HG02610 (cell line): ENCODE results near the gene PAFAH2.

Experiments
- ATAC-seq: cut with Tn5 transposase; IDR thresholded peaks from one replicate; pipeline ENCODE4 v1.9.1; 2021; ENCODE audit warnings: mild to moderate bottlenecking, moderate library complexity; ENCODE audit not compliant: unreplicated experiment

The PAFAH2 gene

DNA sequence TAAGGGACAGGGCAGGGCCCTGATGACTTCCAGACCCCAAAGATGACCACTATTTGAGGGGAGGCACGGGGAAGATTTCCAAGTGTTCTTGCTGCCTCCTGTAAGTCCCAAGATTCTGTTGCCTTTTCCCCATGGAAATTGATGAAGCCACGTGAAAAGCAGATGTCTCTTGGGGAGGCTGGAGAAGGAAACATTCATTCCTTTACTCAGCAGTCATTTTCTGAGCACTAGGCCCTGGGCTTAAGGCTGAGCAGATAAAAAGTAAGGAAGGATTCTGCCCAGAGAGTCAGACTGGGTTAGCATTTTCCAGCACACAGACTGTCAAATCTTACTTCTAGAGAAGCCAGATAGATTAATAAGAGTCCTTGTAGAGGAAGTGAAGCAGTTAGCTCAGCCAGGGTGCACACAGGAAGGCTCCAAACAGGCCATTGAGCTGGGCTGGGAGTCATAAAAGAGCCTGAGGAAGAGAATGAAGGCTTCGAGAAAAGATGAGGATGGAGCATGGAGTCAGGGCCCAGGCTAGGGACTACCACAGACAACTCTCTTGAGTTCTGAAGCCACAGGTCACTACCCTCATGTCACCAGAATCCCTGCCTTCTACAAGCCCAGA is 33.9 kb upstream of the PAFAH2 start:
- ATAC-seq, result no peak

DNA sequence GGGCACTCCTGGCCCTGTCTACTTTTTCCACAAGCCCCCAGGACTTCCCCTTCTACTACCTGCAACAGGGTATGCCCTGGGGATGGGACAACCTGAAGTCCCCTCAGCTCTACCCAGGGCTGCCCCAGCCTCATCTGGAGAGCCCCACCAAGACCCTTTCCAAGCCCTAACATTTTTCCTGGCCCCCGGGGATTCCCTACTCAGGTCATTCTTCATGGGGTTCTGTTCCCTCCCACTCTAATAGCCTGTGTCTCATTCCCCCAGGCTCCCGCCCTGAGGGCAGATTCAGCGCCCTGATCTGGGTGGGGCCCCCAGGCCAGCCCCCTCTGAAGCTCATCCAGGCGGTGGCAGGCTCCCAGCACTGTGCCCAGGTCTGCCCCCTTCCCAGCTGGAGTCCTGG is 33.3 kb upstream of the PAFAH2 start:
- ATAC-seq, result no peak

DNA sequence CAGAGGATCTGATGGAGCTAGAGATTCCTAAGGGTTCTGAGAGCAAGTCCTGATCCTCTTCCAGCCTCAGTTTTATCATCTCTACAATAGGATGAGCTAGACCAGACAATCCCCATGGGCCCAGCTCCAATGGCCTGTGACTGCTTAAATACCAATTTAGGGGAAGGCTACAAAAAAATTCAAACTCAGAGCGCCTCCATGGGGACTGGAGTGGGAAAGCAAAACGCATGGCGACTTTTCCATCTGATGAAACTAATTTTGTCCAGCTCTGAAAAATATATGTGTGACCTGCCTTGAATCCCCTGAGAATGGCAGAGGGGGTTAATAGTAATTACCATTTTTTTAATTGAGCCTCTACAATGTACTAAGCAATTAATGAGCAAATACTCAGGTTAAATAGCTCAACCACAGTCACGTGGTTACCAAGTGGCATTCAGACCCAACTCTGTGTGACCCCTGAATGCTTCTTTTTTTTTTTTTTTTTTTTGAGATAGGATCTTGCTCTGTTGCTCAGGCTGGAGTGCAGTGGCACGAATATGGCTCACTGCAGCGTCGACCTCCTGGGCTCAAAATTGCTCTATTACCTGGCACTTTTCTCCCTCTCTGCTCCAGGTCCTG is 32.1 kb upstream of the PAFAH2 start:
- ATAC-seq, result no peak

DNA sequence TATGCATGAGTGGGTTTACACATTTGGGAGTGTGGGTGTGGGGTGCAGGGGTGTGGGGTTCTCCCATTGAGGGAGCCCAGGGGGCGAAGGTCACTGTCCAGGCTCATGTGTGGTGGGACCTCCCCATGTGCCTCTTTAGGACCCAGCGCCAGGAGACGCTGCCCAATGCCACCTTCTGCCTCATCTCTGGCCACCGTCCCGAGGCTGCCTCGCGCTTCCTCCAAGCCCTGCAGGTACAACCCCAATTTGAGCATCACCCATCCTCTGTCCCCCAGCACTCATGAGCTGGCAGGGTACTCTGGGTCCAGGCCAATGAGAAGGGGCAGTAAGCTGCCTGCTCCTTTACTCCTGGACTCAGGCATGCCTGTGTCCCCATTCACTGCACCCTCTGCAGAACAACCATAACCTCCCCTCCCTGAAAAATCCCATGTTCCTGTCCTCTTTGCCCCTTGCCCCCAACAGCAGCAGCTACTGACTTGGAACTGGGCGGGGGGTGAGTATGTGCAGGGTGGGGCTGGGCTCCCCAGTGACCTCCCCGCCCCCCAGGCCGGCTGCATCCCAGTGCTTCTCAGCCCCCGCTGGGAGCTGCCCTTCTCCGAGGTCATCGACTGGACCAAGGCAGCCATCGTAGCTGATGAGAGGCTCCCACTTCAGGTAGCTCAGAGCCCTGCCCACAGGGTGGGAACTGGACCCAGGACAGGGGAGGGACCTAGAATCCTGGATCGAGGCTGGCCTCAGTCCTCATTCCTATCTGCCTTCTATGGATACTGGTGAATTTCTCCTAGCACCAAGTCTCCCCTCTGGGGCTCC is 31.4 kb upstream of the PAFAH2 start:
- no peak for ATAC-seq

DNA sequence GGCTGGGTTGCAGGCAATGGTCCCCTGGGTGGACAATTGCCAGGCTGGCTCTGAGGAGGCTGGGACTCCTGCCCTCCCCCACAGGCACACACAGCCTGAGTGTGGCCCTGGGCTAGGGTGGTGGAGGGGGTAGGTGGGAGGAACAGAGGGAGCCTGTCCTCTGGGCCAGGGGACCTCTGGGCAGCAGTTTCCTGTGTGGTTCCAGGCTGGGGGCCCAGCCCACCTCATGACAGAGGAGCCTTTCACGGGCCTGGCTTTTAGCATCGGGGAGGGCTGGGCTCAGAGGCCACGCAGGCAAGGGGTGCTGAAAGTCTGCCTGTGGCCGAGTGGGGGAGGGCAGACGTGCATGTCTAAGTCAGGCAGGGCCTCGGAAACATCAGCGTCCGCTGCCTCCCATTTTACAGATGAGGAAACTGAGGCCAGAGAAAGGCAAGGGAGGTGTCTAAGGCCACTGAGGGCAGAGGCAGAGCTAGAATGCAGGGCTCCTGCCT is 30.7 kb upstream of the PAFAH2 start:
- ATAC-seq, result no peak

DNA sequence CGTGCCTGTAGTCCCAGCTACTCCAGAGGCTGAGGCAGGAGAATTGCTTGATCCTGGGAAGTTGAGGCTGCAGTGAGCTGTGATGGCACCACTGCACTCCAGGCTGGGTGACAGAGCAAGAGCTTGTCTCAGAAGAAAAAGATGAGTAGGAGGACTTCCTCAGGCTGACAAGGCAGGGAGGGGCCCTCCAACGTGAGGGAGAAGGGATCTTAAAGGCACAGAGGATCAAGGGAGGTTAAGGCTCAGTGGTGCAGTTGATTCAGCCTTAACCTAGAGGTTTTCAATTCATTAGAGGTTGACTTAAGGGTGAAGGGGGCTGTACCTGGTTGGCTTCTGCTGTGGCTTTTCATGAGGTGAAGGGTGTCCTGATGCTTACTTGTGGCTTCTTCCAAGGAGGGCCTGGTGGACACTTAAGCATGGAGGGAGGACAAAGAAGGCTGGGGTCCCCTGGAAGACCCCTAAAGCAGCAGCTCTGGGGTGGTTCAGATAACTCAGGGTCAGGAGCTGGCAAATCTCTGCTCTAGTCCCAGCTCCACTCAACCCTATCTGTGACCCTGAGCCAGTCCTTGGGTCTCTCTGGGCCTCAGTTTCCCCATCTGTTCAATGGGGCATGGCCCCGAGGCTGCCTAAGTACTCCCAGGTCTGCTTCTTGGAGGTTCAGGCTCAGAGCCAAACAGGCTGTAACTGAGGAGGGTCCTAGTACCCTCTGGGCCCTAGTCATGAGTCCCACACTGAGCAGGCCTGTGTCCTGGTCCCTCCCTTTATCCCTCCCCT is 30.0 kb upstream of the PAFAH2 start:
- no peak for ATAC-seq

DNA sequence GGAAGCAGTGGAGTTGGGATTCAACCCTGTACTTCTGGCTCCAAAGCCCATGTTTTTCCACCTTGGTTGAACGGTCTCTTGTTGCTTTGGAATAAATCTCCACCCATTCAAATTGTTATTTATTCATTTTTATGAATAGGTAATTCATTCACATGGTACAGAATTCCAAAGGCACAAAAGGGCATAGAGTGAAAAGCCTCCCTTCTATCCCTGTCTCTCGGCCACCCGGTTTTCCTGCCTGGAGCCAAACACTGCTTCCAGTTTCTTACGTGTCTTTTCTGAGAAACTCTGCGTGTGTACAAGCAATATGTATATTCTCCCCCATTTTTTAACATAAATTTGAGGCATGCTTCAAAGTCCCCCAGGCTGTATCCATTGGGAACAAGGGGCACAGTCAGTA is 27.7 kb upstream of the PAFAH2 start:
- ATAC-seq, result no peak

DNA sequence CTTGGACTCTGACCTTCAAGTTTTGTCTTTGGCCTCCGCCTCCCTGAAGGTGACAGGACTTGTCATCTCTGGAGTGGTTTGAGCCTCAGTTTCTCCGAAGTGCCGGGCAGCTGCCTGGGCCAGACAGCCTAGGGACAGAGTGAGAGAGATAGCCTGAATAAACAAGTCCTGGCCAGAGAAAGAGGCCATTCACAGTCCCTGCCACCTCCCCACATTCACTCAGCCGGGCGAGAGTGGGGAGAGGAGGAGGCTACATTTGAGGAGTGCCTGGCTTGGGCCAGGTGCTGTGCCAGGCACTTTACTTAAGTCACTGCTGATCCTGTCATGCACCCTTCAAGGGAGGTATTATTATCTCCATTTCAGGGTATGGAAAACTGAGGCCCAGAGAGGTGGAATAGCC is 27.2 kb upstream of the PAFAH2 start:
- ATAC-seq, result no peak

DNA sequence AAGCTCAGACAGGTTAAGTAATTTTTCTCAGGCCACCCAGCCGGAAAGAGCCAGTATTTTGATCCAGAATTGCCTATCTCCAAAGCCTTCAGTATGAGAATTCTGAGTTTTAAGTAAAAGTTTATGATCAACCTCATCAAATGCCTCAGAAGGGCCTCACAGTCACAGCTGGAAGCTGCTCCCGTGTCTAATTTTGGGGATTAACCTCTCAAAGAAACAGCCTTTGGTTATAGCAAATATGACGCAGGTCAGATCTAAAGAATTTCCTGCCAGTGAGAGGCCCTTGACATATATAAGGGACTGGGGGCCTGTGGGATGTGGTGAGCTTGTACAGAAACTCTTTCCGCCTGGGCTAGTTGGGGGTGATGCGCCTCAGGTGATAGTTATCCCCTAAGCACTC is 26.0 kb upstream of the PAFAH2 start:
- ATAC-seq, result no peak

DNA sequence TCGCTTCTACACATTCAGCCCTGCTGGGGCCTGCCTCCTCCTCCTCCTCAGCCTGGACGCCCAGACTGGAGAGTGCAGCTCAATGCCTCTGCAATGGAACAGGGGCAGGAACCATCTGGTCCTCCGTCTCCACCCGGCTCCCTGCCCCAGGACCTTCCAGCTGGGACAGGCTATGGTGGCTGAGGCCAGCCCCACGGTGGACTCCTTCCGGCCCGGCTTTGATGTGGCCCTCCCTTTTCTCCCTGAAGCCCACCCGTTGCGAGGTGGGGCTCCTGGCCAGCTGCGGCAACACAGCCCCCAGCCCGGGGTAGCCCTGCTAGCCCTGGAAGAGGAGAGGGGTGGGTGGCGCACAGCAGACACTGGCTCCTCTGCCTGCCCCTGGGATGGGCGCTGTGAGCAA is 25.1 kb upstream of the PAFAH2 start:
- ATAC-seq, result no peak

DNA sequence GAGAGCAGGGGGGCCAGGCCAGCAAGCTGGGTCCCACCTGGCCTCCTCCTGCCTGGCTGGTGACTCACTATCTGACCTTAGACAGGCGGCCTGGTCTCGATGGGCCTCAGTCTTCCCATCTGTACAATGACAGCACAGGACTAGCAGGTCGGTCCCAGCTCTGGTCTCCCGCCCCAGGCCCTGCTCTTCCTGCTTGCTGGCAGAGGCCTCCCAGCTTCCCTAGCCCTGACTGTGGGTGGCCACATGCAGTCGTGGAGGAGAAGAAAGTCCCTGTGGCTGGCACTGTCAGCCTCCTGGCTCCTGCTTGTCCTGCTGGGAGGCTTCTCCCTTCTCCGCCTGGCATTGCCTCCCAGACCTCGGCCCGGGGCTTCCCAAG is 24.5 kb upstream of the PAFAH2 start:
- no peak for ATAC-seq

DNA sequence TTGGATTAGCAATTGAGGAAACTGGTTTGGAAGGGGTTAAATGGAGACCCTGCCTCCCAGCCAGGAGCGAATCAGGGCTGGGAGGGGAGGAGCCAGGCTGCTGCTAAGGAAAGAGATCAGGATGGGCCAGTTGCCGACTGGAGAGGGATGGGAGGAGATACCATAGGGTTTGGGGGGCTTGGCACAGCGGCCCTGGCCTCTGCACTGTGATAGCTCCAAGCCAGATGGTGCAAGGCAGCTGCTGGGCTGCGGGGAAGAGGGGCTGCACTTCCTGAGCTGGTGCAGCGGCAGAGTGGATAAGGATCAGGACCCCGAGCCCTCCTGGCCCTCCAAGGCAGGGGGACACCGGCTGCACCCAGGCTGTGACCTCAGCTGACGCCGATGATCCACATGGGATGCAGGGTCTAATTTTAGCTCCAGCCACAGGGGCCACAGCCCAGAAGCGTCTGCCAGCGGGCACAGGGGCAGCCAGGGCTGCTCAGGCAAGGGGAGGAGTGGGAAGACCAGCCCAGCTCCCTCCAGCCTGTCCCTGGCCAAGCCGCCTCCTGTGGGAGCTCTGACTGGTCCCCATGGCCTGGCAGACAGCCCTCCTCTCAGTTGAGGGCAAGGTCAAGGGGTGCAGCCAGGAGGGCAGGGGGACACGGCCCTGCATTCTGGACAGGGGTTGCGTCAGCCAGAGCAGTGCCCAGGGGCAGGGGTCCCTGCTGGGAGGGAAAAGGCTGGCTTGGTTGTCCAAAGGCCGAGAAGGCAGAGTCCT is 24.0 kb upstream of the PAFAH2 start, which contains the start of gene EXTL1:
TSS of gene EXTL1 (plus strand) at position 129 of the 757 bp plus-strand sequence. CDS start 872 bp downstream, outside the sequence.
- no peak for ATAC-seq

DNA sequence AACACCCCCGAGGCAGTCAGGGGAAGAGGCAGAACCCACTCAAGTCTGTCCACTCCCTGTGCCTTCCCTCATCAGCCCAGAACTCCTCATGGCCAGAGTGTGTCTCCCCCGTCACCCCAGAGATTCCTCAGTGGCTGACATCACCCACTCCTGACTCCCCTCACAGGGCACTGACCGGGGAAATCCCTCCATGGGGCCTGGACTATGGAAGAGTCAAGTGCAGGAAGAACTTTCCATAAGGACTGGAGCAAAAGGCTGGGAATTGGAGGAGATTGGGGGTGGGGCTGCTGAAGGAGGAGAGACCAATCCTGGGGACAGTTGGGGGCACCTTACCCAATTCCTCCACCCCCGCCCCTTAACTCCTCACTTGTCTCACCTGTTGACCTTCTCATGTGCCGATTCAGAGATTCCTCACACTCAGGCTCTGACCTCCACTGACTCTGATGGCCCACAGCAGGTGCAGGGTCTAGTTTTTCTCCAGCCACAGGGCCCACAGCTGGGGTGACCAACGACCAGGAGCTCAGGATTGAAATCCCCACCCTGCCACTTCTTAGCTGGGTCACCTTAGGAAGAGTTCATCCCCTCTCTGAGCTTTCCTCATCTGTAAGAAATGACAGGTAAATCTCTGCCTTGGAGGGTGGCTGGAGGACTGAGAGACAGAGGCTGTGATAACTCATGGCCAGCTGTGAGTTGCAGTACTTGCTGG is 23.2 kb upstream of the PAFAH2 start:
- ATAC-seq, result no peak

DNA sequence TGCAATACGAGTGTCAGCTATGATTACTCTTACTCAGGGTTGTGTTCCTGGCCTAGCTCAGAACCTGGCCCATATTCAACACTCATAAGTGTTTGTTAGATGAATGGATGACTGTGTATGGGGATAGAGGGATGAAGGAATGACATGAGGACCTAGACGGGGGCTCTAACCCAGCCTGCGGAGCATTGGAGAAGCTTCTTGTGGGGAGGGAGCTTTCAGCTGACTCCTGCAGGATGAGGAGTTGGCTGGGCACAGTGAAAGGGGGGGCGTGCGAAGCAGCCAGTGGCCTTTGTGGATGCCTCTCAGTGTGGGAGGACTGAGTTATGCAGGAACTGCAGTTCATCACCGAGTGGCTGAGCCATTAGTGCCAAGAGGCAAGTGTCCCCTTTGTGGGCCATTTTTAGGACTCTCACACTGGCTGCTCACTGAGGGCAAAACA is 22.5 kb upstream of the PAFAH2 start:
- ATAC-seq, result no peak

DNA sequence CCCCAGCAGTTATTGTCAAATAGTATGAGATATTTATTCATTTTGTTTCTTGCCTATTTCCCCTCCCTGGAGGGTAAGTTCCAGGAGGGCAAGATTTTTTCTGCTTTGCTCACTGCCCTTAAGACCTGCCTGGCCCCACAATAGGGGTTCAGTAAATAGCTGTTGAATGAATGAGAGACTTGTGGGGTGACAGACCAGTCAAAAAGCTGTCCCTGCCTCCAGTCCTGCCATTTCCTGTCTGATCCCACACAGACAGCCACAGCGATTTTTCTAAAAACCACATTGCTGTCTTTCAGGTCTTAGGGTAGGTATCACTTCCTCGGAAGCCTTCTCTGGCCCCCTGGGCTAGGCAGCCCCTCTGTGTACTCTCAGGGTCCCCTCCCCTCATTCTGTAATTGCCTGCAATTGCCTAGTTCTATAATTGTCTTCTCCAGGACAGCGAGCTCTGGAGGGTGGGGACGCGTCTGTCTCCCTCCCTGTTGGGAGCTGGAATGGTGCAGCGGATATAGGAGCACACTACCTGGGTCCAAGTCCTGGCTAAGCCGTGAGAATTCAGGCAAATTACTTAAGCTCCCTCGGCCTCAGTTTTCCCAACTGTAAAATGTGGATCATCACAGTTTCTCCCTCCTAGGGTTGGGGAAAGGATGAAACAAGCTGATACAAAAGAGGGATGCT is 21.9 kb upstream of the PAFAH2 start:
- ATAC-seq, result no peak

DNA sequence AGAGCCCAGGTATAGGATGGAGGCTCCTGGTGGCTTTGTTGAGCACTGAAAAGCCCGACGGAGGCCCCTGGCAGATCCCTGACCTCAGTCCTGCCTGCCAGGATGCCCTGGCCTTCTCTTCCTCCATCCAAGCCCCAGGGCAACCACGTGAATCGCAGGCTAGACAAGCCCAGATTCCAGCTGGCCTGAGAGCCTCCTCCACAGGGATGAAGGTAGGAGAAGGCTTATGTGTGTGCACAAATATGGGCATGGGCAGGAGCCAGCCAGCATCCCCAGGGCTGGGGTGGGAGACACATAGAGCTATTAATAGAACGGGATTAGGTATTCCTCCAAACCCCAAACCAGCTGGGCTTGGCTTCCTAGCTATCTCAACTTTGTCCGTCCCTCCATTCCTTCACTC is 19.7 kb upstream of the PAFAH2 start:
- no peak for ATAC-seq

DNA sequence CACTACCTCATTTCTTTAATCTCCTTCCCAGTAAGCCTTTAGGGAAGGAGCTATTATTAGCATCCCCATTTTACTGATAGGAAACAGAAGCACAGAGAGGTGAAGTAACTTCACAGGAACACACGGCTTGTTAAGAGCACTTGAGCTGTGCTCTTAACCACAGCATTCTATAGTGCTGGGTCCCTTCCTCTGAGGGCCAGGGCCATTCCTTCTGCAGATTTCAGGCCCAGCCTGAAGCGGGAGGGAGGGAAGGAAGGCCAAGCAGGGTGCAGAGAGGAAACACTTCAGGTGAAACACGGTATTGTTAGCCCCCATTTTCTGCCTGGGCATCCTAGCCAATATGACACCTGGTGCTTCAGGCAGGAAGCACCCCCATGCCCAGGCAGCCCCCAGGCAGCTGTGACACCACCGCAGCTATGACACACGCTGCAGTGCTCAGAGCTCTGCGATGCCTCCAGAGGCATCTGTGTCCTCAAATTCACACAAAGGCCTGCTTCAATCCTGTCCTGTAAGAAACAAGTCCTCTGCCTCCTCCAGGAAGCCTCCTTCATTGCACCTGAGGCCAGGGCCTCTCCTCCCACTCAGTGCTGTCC is 19.2 kb upstream of the PAFAH2 start:
- ATAC-seq, result no peak

DNA sequence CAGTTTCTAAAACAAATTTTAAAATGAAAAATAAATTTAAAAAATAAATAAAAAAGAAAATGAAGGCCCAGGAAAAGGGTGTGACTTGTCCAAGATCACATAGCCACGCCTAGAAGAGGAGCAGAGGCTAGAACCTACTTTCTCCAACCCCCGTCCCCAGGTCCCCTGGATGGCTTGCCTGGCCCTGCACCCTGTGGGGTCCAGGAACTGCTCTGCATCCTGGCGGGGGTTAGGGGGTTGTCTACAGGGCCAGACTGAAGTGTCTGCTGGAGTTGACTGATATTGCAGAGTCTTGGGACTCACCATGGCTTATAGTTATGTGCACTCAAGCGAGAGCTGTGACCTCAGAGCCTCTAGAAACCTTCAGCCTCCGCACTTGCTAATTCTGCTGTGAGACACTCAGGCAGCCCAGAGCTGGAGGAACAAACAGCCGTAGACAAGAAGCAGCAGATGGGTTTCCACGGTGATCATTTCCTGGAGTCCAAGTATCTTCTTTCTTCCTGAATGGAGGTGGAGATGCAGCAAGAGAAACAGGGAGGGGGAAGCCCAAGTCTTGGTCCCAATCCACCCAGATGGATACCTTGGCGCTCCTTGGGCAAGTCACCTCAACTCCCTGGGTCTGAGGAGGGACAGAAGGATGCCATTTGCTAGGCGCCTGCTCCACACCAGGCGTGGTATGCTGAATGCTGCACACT is 18.5 kb upstream of the PAFAH2 start:
- ATAC-seq, result no peak
